Measurements from ENCODE around the gene LRRC3C.

DNA sequence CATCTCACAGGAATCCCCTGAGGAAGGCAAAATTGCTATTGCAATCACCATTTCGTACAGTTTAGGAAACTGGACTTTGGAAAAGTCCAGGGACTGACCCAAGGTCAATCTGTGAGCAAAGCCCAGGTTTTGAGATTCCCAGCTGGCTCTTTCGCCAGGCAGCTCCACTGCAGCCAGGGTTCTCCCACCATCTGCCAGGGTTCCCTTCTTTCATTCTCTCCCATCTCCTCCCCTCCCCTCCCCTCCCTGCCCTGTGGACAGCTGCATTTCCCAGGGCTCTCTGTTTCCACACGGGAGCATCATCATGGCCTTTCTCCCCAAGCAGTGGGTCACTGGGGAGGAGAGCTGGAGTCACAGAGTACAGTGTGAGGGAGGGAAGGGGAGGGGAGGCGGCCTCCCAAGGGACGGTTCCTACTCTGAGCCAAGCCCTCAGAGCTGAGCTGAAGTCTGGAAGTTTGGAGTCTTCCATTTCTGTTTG lies 23.4 kb downstream of the LRRC3C start:
- TF ChIP-seq ZC3H10 (CRISPR knock-in tag; IDR thresholded peaks at IDR 0.05) (no peak), ZNF8 (CRISPR knock-in tag; IDR thresholded peaks at IDR 0.05) (no peak), ISL1 (CRISPR knock-in tag; IDR thresholded peaks at IDR 0.05) (no peak), ZFP3 (CRISPR knock-in tag; IDR thresholded peaks at IDR 0.05) (no peak), CSDC2 (CRISPR knock-in tag; IDR thresholded peaks at IDR 0.05) (no peak), RARB (CRISPR knock-in tag; IDR thresholded peaks at IDR 0.05) (no peak), PPARA (CRISPR knock-in tag; IDR thresholded peaks at IDR 0.05; ENCODE audit: borderline replicate concordance) (no peak)
- TF ChIP-seq, protein P1, sequence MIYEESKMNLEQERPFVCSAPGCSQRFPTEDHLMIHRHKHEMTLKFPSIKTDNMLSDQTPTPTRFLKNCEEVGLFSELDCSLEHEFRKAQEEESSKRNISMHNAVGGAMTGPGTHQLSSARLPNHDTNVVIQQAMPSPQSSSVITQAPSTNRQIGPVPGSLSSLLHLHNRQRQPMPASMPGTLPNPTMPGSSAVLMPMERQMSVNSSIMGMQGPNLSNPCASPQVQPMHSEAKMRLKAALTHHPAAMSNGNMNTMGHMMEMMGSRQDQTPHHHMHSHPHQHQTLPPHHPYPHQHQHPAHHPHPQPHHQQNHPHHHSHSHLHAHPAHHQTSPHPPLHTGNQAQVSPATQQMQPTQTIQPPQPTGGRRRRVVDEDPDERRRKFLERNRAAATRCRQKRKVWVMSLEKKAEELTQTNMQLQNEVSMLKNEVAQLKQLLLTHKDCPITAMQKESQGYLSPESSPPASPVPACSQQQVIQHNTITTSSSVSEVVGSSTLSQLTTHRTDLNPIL (CRISPR knock-in tag; IDR thresholded peaks at IDR 0.05; ENCODE audit: low read depth): no peak
- TF ChIP-seq, protein P2, sequence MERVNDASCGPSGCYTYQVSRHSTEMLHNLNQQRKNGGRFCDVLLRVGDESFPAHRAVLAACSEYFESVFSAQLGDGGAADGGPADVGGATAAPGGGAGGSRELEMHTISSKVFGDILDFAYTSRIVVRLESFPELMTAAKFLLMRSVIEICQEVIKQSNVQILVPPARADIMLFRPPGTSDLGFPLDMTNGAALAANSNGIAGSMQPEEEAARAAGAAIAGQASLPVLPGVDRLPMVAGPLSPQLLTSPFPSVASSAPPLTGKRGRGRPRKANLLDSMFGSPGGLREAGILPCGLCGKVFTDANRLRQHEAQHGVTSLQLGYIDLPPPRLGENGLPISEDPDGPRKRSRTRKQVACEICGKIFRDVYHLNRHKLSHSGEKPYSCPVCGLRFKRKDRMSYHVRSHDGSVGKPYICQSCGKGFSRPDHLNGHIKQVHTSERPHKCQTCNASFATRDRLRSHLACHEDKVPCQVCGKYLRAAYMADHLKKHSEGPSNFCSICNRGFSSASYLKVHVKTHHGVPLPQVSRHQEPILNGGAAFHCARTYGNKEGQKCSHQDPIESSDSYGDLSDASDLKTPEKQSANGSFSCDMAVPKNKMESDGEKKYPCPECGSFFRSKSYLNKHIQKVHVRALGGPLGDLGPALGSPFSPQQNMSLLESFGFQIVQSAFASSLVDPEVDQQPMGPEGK (CRISPR knock-in tag; IDR thresholded peaks at IDR 0.05; ENCODE audit: borderline replicate concordance): no peak
